ENCODE data around the gene UBE2H. TPM values are rescaled to one million over a fixed set of nuclear protein-coding genes. Genes with fewer than 3 reads are reported as not detected.

Gene UBE2H
- total and polyA plus RNA-seq, 4 donors: 11.9 to 84.2 (median 23.7) TPM

- TF ChIP-seq REST (IDR thresholded peaks at IDR 0.05) (no peak), RXRA (IDR thresholded peaks at IDR 0.05) (no peak), EGR1 (IDR thresholded peaks at IDR 0.05; ENCODE audit: low read depth in 2 of 2) (no peak), HNF4A (conservative IDR thresholded peaks at IDR 0.05) (no peak)
Observed at GRCh38 chr7:129998446-129998845, 45.7 kb upstream of the UBE2H start (continued).

- 76% methylated on average over 5 of the region's 5 CpGs for WGBS
- Histone ChIP-seq H3K36me3 (ENCODE audit: control insufficient read depth in 4 of 4, insufficient read depth in 3 of 4, low read depth in 1 of 4, low read length in 3 of 4) (no peaks in the 10 kb centered on the region), H3K27ac (ENCODE audit: low read depth in 1 of 2, low read length in 2 of 2) (no peak overlapping the region), H3K4me1 (ENCODE audit: control insufficient read depth in 4 of 4, insufficient read depth in 4 of 4, low read length in 3 of 4) (no peaks in the 10 kb centered on the region), H3K4me3 (ENCODE audit: low read depth in 1 of 3, low read length in 3 of 3) (no peak overlapping the region), H3K27me3 (ENCODE audit: control insufficient read depth in 4 of 4, insufficient read depth in 4 of 4, low read length in 3 of 4) (no peaks in the 10 kb centered on the region), H3K9me3 (ENCODE audit: control insufficient read depth in 4 of 4, low read length in 3 of 4) (no peaks in the 10 kb centered on the region), H3K9ac (ENCODE audit: low read depth in 1 of 2, low read length in 2 of 2) (no peak overlapping the region)
- DNase-seq (ENCODE audit: low spot score): no peak
- no peak for TF ChIP-seq REST (IDR thresholded peaks at IDR 0.05)
- no peak for TF ChIP-seq FOXA2 (IDR thresholded peaks at IDR 0.05)
- no peak for TF ChIP-seq EGR1 (IDR thresholded peaks at IDR 0.05; ENCODE audit: low read depth in 2 of 2)
- no peak for TF ChIP-seq SP1 (IDR thresholded peaks at IDR 0.05)
- no peak for TF ChIP-seq ATF3 (IDR thresholded peaks at IDR 0.05)
- no peak for TF ChIP-seq NR2F2 (IDR thresholded peaks at IDR 0.05)
- no peak for TF ChIP-seq JUND (IDR thresholded peaks at IDR 0.05)
- TF ChIP-seq CTCF (IDR thresholded peaks at IDR 0.05; ENCODE audit: low read depth, low read length, missing input control): no peak
- TF ChIP-seq GABPA (IDR thresholded peaks at IDR 0.05 in 1 of 2, conservative IDR thresholded peaks at IDR 0.05 in 1 of 2): no peak
- no peak for TF ChIP-seq TAF1 (conservative IDR thresholded peaks at IDR 0.05)
- TF ChIP-seq RAD21 (IDR thresholded peaks at IDR 0.05): no peak
- TF ChIP-seq HNF4A (conservative IDR thresholded peaks at IDR 0.05): no peak
- no peak for TF ChIP-seq RXRA (IDR thresholded peaks at IDR 0.05)
- no peak for TF ChIP-seq ZBTB33 (IDR thresholded peaks at IDR 0.05)
- TF ChIP-seq HNF4G (IDR thresholded peaks at IDR 0.05): no peak
- no peak for TF ChIP-seq FOXA1 (IDR thresholded peaks at IDR 0.05)
- TF ChIP-seq MAX (IDR thresholded peaks at IDR 0.05): no peak
- no peak for TF ChIP-seq YY1 (IDR thresholded peaks at IDR 0.05)
Observed at GRCh38 chr7:129997285-129997684, 44.5 kb upstream of the UBE2H start.
